CD4-positive, alpha-beta T cell treated with Interleukin-4 for 4 hours (primary cell): ENCODE results near the gene ENPP5.
A peak's percentile ranks its signal among the peaks of the same experiment; 100 is the strongest.
"Not testable (repeated sequence)": the region's sequence is repeated elsewhere in the genome, so short reads cannot be mapped to it uniquely, and the experiment has no call there.

Experiments
- DNase-seq: peaks from one replicate; pipeline ENCODE4 v3.0.0-alpha.2; 2020

Gene ENPP5

DNA sequence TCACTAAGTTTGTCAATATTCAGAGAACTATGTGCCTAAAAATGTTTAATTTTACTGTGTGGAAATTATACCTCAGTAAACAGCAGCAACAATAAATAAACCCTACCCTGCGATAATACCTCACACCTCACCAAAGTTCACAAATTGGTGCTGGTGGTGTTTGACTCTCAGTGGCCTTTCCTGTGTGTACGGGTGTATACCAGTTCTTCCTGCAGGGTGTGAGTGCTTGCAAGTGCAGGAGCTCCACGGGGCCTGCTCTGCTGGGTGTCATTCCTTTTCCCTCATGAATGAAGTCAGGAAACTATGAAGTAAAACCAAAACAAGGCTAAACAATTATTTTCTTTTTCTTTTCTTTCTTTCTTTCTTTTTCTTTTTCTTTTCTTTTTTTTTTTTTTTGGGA, 4.1 kb upstream of the ENPP5 start:
- peak; percentile 10 for DNase-seq

GRCh38 chr6:46172176-46172575, 1.4 kb upstream of the ENPP5 start:
- no peak for DNase-seq

- DNase-seq = no peak
Measured at GRCh38 chr6:46160102-46160501, 10.7 kb downstream of the ENPP5 start.

GRCh38 chr6:46159229-46159628, 11.6 kb downstream of the ENPP5 start:
- DNase-seq = no peak

- no peak for DNase-seq
Measured at GRCh38 chr6:46156701-46157100, 14.1 kb downstream of the ENPP5 start.

DNA sequence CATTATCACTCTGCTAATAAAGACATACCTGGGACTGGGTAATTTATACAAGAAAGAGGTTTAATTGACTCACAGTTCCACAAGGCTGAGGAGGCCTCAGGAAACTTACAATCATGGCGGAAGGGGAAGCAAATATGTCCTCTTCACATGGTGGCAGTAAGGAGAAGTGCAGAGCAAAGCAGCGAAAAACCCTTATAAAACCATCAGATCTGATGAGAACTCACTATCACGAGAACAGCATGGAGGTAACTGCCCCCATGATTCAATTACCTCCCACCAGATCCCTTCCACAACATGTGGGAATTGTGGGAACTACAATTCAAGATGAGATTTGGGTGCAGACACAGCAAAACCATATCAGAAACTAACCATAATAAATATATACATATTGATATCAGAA, 21.7 kb downstream of the ENPP5 start:
- DNase-seq = not testable (repeated sequence)

DNA sequence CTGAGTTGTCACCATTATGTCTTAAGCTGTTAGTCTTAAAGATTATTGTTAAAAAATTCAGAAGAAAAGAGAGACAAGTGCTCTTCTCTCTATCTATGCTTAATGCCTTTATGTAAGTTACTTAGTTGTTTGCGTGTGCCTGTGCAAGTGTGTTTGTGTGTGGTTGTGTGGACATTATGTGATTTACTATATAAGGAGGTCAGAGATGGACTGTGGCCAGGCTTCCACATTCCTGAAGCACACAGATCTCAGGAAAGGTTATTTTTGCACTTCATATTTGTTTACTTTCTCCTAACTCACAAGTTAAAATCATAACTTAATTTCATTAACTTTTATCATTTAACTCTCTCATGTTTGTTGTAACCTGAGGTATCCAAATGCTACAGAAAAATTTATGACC, 26.5 kb downstream of the ENPP5 start:
- DNase-seq = no peak

DNA sequence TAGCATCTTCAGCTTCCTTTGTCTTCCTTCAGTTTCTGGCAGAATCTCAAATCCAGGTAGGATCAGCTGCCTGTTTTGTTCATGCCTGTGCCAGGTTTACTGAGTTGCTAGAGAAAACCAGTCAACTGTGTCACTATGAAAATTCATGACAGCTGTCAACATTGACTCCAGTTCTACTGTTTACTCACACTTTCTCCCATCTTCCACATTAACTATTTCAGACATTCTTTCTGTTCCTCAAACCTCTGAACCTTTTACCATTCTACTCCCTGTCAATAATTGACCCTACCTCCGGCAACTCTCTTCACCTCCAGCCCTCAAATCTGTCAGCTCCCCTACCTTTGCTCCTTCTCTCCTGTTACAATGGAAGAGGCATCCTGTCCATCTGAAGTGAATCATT, 32.5 kb downstream of the ENPP5 start:
- DNase-seq = no peak

- no peak for DNase-seq
Measured at GRCh38 chr6:46137387-46137786, 33.4 kb downstream of the ENPP5 start.

GRCh38 chr6:46136831-46137230, 33.9 kb downstream of the ENPP5 start:
- no peak for DNase-seq

- DNase-seq = peak; percentile 10
Measured at GRCh38 chr6:46135176-46135575, 35.6 kb downstream of the ENPP5 start.

GRCh38 chr6:46134216-46134615, 36.6 kb downstream of the ENPP5 start:
- DNase-seq = no peak

GRCh38 chr6:46131291-46131690, 39.5 kb downstream of the ENPP5 start:
- DNase-seq = not testable (repeated sequence)

- no peak for DNase-seq
Measured at GRCh38 chr6:46130666-46131065, 40.1 kb downstream of the ENPP5 start.

- peak; percentile 96 for DNase-seq
Measured at GRCh38 chr6:46129629-46130511, 40.9 kb downstream of the ENPP5 start, which contains the start of gene ENPP4. ENPP4 (plus strand) TSS chr6:46129989; CDS start chr6:46139584, 9,595 bp downstream.

DNA sequence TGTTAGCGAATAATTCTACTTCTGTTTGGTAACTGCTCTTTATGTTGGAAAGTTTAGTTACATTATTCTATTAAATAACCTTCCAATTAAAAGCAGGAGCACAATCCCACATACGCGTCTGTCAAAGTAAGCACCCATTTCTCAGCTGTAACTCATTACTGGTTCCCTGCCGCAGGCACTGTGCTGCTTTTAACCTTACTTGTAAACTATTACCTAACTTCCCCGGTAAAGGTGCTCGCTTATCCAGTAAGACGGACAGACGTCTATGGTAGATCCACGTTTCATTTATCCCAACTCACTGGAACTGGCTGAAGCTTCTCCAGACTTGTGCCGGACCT, 41.5 kb downstream of the ENPP5 start:
- DNase-seq = peak; percentile 15

DNA sequence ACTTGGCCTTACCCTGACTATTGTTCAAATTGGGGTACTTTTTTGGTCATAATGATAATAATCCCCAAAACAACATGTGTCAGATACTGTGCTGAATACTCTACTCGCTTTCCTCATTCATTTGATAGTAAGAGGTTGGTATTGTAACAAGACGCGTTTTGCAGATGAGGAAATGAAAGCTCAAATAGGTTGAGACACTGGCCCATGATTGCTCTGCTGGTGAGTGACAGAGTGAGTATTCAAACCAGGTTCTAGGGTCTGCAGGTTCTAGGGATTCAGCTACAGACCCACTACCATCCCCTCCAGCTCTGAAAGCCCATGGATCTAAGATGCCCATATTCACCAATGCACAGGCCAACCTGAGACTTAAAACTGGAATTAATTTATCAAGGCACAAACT, 42.3 kb downstream of the ENPP5 start:
- DNase-seq = no peak

GRCh38 chr6:46119679-46120078, 51.1 kb downstream of the ENPP5 start:
- not testable (repeated sequence) for DNase-seq

GRCh38 chr6:46118836-46119235, 51.9 kb downstream of the ENPP5 start:
- no peak for DNase-seq

- no peak for DNase-seq
Measured at GRCh38 chr6:46118157-46118556, 52.6 kb downstream of the ENPP5 start.

DNA sequence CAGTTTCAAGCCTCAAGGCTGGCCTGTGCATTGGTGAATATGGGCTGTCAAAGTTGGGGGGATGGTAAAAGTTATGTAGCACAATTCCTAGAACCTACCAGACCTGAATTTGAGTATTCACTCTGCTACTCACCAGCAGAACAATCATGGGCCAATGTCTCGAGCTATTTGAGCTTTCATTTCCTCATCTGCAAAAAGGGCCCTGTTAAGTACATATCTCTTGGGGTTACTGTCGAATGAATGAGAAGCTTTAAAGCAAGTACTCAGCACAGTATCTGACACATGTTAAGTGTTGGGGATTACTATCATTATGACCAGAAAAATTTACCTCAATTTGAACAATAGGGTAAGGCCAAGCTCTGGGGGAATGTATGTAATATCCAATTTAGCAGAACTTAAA, 54.5 kb downstream of the ENPP5 start:
- DNase-seq = no peak

DNA sequence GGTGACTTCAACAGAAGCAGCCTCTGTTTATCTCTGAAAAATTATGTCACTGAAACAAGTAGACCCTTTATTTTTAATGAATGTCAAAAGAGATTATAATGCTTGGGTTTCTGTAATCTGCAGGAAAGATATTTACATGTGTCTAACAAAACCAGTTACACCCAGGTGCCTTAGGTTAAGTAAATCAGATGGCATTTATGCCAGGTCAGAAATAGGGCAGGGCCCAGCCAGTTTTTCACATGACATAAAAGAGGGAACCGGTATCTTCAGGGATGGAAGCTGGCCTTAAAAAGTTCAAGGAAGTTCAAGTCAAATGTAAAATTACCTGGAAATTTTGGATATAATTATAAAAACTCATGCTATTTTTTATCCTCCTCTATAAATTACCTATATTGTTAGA, 55.1 kb downstream of the ENPP5 start:
- no peak for DNase-seq

- DNase-seq = no peak
Measured at GRCh38 chr6:46113370-46113769, 57.4 kb downstream of the ENPP5 start.
